Erythroblast (primary cell): ENCODE data around the gene TXNL1.

Experiments
- GATA1 ChIP-seq: IDR thresholded peaks from 2 replicates; pipeline ENCODE4 v1.6.1; 2011; ENCODE audit warnings: low read depth, mild to moderate bottlenecking, control low read depth, low read length, moderate library complexity
- POLR2A ChIP-seq: IDR thresholded peaks from 2 replicates; pipeline ENCODE4 v1.6.1; 2011; ENCODE audit warnings: mild to moderate bottlenecking, low read length

DNA sequence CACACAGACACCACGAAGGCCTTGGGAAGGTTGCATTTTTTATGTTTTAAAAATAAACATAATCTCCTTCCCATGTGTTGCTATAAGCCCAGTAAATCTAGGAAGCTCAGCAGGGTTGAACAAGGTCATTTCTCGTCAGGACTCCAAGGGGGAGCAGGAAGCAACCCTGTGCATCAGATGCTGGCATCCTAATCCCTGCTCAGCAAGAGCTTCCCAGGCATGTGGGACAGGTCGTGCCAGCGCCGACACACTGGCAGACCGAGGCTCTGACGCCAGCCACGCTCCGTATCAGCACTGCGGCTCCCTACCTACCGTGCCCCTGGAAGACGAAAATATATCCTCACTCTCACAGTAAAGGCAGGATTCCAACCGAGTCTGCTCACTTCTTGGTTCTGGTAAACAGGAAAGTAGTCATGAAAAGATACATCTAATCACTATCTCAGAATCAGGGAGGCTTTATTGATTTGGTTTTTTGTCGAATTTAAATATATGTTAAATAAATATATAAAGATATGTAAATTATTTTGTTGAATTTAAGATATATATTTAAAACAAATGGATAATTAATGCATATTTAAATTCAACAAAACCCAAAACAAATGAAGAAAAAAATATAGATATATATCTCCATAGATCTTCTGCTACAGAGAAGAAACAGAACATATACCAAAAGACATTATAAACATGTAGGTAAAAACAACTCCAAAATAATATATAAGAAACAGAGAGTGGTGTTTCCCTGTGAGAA is 61.4 kb downstream of the TXNL1 start:
- TF ChIP-seq POLR2A (no peak), GATA1 (no peak)
